Neural progenitor cell (in vitro differentiated cells): ENCODE data around the gene ATL2. TPM values are rescaled to one million over a fixed set of nuclear protein-coding genes. Genes with fewer than 3 reads are reported as not detected.

ENCODE experiments used
- DNase-seq: peaks from one replicate; pipeline ENCODE4 v3.0.0-alpha.2; 2016; ENCODE audit warnings: low spot score
- H2AFZ ChIP-seq: fragments of 200-600 bp; sonication (generic); replicated peaks from 2 replicates; pipeline ENCODE4 v1.6.1; 2016; ENCODE audit warnings: antibody characterized with exemption
- H3F3A ChIP-seq: fragments of 200-600 bp; sonication (generic); 2 replicates; pipeline ENCODE4 v1.6.1; 2016; ENCODE audit warnings: antibody characterized with exemption, low read depth
- H3K27ac ChIP-seq: fragments of 200-600 bp; sonication (generic); 2 replicates; pipeline ENCODE4 v1.5.1; 2016; ENCODE audit warnings: mild to moderate bottlenecking
- H3K27me3 ChIP-seq: fragments of 200-600 bp; sonication (generic); 2 replicates; pipeline ENCODE4 v1.6.1; 2016; ENCODE audit warnings: mild to moderate bottlenecking, moderate library complexity
- H3K36me3 ChIP-seq: fragments of 200-600 bp; sonication (generic); 2 replicates; pipeline ENCODE4 v1.5.1; 2016
- H3K4me1 ChIP-seq: fragments of 200-600 bp; sonication (generic); 2 replicates; pipeline ENCODE4 v1.6.1; 2016; ENCODE audit warnings: mixed run types
- H3K4me2 ChIP-seq: fragments of 200-600 bp; sonication (generic); 2 replicates; pipeline ENCODE4 v1.6.1; 2016
- H3K4me3 ChIP-seq: fragments of 200-600 bp; sonication (generic); 2 replicates; pipeline ENCODE4 v1.5.1; 2016
- H3K79me2 ChIP-seq: fragments of 200-600 bp; sonication (generic); 2 replicates; pipeline ENCODE4 v1.6.1; 2016; ENCODE audit warnings: low read depth
- H3K9ac ChIP-seq: fragments of 200-600 bp; sonication (generic); 2 replicates; pipeline ENCODE4 v1.6.1; 2016
- H3K9me3 ChIP-seq: fragments of 200-600 bp; sonication (generic); 2 replicates; pipeline ENCODE4 v1.5.1; 2016; ENCODE audit warnings: low read depth
- H4K20me1 ChIP-seq: fragments of 200-600 bp; sonication (generic); 2 replicates; pipeline ENCODE4 v1.6.1; 2016; ENCODE audit warnings: low read depth
- H3K27ac Mint-ChIP-seq: 3 replicates; pipeline ENCODE4 v1.8.0; 2021; ENCODE audit warnings: mixed read lengths
- H3K27me3 Mint-ChIP-seq: 2 replicates; pipeline ENCODE4 v1.8.0; 2022; ENCODE audit warnings: low read depth, mild to moderate bottlenecking, inconsistent platforms, moderate library complexity, mixed read lengths; ENCODE audit not compliant: insufficient read depth
- H3K36me3 Mint-ChIP-seq: 3 replicates; pipeline ENCODE4 v1.8.0; 2021; ENCODE audit warnings: mixed read lengths
- H3K4me1 Mint-ChIP-seq: 3 replicates; pipeline ENCODE4 v1.8.0; 2021; ENCODE audit warnings: mixed read lengths
- H3K4me3 Mint-ChIP-seq: 3 replicates; pipeline ENCODE4 v1.8.0; 2021; ENCODE audit warnings: mild to moderate bottlenecking, moderate library complexity, mixed read lengths
- H3K9me3 Mint-ChIP-seq: 3 replicates; pipeline ENCODE4 v1.8.0; 2020; ENCODE audit warnings: mixed read lengths
- CTCF ChIP-seq: fragments of 200-600 bp; sonication (generic); IDR thresholded peaks from 2 replicates; pipeline ENCODE4 v1.5.1; 2017; ENCODE audit warnings: antibody characterized with exemption, mild to moderate bottlenecking
- EZH2 ChIP-seq: fragments of 200-600 bp; sonication (generic); IDR thresholded peaks from 2 replicates; pipeline ENCODE4 v1.6.1; 2017; ENCODE audit warnings: antibody characterized with exemption, mild to moderate bottlenecking, moderate library complexity
- EZH2phosphoT487 ChIP-seq: fragments of 200-600 bp; sonication (generic); IDR thresholded peaks from 2 replicates; pipeline ENCODE4 v1.6.1; 2017; ENCODE audit warnings: antibody characterized with exemption
- total RNA-seq: library from RNA; depleted of rRNA; stranded (reverse); fragments of >200 nt; gene quantifications from 2 replicates; pipeline ENCODE4 v1.2.3, GENCODE V29; 2015; ENCODE audit warnings: low replicate concordance

The ATL2 gene
- total RNA-seq, 1 donor from 2014 or later, result 203 TPM

GRCh38 chr2:38409156-38410102 is 32.4 kb upstream of the ATL2 start:
- peaks cover 8% of the 10 kb centered on the region for H3F3A ChIP-seq
- H3K4me2 ChIP-seq, result no peak overlapping the region
- no peak overlapping the region for H3K27ac ChIP-seq
- Mint-ChIP-seq H3K9me3 (peaks cover 29% of the 10 kb centered on the region), H3K36me3 (peaks cover 8% of the 10 kb centered on the region), H3K4me1 (peaks cover 12% of the 10 kb centered on the region), H3K4me3 (no peak overlapping the region), H3K27me3 (peaks cover 9% of the 10 kb centered on the region), H3K27ac (no peak overlapping the region)
- H3K9ac ChIP-seq, result no peak overlapping the region
- no peaks in the 10 kb centered on the region for H3K27me3 ChIP-seq
- no peaks in the 10 kb centered on the region for H3K79me2 ChIP-seq
- TF ChIP-seq CTCF, result no peak
- no peak for TF ChIP-seq EZH2
- TF ChIP-seq EZH2phosphoT487, result no peak
- no peaks in the 10 kb centered on the region for H3K36me3 ChIP-seq
- H3K4me3 ChIP-seq, result no peak overlapping the region
- no peaks in the 10 kb centered on the region for H4K20me1 ChIP-seq
- peak overlapping the region; percentile 55 for H2AFZ ChIP-seq
- H3K9me3 ChIP-seq, result peaks cover 4% of the 10 kb centered on the region
- no peak for DNase-seq
- H3K4me1 ChIP-seq, result peaks cover 11% of the 10 kb centered on the region

GRCh38 chr2:38407111-38407682 is 30.1 kb upstream of the ATL2 start:
- H3K27me3 Mint-ChIP-seq, result peaks cover 7% of the 10 kb centered on the region
- H3K36me3 Mint-ChIP-seq, result peaks cover 2% of the 10 kb centered on the region
- no peaks in the 10 kb centered on the region for H4K20me1 ChIP-seq
- peaks cover 21% of the 10 kb centered on the region for H3K9me3 Mint-ChIP-seq
- no peak overlapping the region for H3K27ac Mint-ChIP-seq
- H3K9ac ChIP-seq, result no peak overlapping the region
- no peaks in the 10 kb centered on the region for H3K79me2 ChIP-seq
- H2AFZ ChIP-seq, result no peak overlapping the region
- H3K27me3 ChIP-seq, result no peaks in the 10 kb centered on the region
- H3K27ac ChIP-seq, result no peak overlapping the region
- peaks cover 12% of the 10 kb centered on the region for H3K4me1 Mint-ChIP-seq
- no peaks in the 10 kb centered on the region for H3K36me3 ChIP-seq
- H3F3A ChIP-seq, result peaks cover 8% of the 10 kb centered on the region
- H3K4me1 ChIP-seq, result peaks cover 11% of the 10 kb centered on the region
- H3K9me3 ChIP-seq, result peaks cover 4% of the 10 kb centered on the region
- TF ChIP-seq EZH2 (no peak), CTCF (no peak), EZH2phosphoT487 (no peak)
- DNase-seq, result no peak
- no peak overlapping the region for H3K4me2 ChIP-seq
- no peak overlapping the region for H3K4me3 ChIP-seq
- no peak overlapping the region for H3K4me3 Mint-ChIP-seq

- peaks cover 2% of the 10 kb centered on the region for H3K36me3 Mint-ChIP-seq
- Histone ChIP-seq H3F3A (peaks cover 8% of the 10 kb centered on the region), H3K4me3 (no peak overlapping the region), H2AFZ (no peak overlapping the region), H3K27me3 (no peaks in the 10 kb centered on the region), H4K20me1 (no peaks in the 10 kb centered on the region), H3K79me2 (no peaks in the 10 kb centered on the region), H3K4me1 (peaks cover 11% of the 10 kb centered on the region), H3K36me3 (no peaks in the 10 kb centered on the region), H3K9me3 (peaks cover 4% of the 10 kb centered on the region), H3K9ac (no peak overlapping the region), H3K4me2 (no peak overlapping the region), H3K27ac (no peak overlapping the region)
- no peak overlapping the region for H3K4me3 Mint-ChIP-seq
- peaks cover 24% of the 10 kb centered on the region for H3K9me3 Mint-ChIP-seq
- peaks cover 7% of the 10 kb centered on the region for H3K27me3 Mint-ChIP-seq
- TF ChIP-seq EZH2, result no peak
- TF ChIP-seq CTCF, result no peak
- no peak for TF ChIP-seq EZH2phosphoT487
- peak overlapping the region; percentile 42 for H3K27ac Mint-ChIP-seq
- peaks cover 12% of the 10 kb centered on the region for H3K4me1 Mint-ChIP-seq
- no peak for DNase-seq
Measured at GRCh38 chr2:38406597-38407110, 29.6 kb upstream of the ATL2 start.
